ENCODE data around the gene IRF3.

- TF ChIP-seq CTCF (optimal IDR thresholded peaks at IDR 0.05 in 1 of 3, IDR thresholded peaks at IDR 0.05 in 1 of 3, conservative IDR thresholded peaks at IDR 0.05 in 1 of 3; ENCODE audit: extremely low read depth in 1 of 3, insufficient read depth in 2 of 3, low read length in 3 of 3) = no peak
- no peak for TF ChIP-seq EZH2 (IDR thresholded peaks at IDR 0.05; ENCODE audit: low read length)
These were observed 12.8 kb downstream of the IRF3 start for GRCh38 chr19:49652551-49653465.

Data from keratinocyte (primary cell).